A549 (cell line): ENCODE results near the gene MRPL19.

Experiments used
- HMGXB4 ChIP-seq: fragments of 250-450 bp; sonication (Bioruptor Pico); IDR thresholded peaks from 2 replicates; pipeline ENCODE4 v1.5.0; 2021; ENCODE audit warnings: mild to moderate bottlenecking, moderate library complexity, borderline replicate concordance
- MAFK ChIP-seq: fragments of 450-650 bp; IDR thresholded peaks from 2 replicates; pipeline ENCODE4 v1.6.1; 2014; ENCODE audit not compliant: partially characterized antibody
- MYC ChIP-seq: IDR thresholded peaks from 2 replicates; pipeline ENCODE4 v1.6.1; 2012; ENCODE audit warnings: mild to moderate bottlenecking, inconsistent platforms, low read length, improper control_type of control experiment, borderline replicate concordance
- TF ChIP-seq, protein P1 (sequence below): fragments of >200 bp; sonication (Bioruptor Twin); formaldehyde crosslinking; IDR thresholded peaks from 3 replicates; pipeline ENCODE4 v1.5.1; 2016
- TF ChIP-seq, protein P2 (sequence below): IDR thresholded peaks from 2 replicates; pipeline ENCODE4 v1.6.1; 2012
- TF ChIP-seq, protein P3 (sequence below): fragments of 200-600 bp; sonication (generic); IDR thresholded peaks from 2 replicates; pipeline ENCODE4 v1.6.1; 2016; ENCODE audit warnings: antibody characterized with exemption, mild to moderate bottlenecking, moderate library complexity

- no peak for TF ChIP-seq MAFK
- TF ChIP-seq, protein P1, sequence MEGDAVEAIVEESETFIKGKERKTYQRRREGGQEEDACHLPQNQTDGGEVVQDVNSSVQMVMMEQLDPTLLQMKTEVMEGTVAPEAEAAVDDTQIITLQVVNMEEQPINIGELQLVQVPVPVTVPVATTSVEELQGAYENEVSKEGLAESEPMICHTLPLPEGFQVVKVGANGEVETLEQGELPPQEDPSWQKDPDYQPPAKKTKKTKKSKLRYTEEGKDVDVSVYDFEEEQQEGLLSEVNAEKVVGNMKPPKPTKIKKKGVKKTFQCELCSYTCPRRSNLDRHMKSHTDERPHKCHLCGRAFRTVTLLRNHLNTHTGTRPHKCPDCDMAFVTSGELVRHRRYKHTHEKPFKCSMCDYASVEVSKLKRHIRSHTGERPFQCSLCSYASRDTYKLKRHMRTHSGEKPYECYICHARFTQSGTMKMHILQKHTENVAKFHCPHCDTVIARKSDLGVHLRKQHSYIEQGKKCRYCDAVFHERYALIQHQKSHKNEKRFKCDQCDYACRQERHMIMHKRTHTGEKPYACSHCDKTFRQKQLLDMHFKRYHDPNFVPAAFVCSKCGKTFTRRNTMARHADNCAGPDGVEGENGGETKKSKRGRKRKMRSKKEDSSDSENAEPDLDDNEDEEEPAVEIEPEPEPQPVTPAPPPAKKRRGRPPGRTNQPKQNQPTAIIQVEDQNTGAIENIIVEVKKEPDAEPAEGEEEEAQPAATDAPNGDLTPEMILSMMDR, result no peak
- TF ChIP-seq, protein P2, sequence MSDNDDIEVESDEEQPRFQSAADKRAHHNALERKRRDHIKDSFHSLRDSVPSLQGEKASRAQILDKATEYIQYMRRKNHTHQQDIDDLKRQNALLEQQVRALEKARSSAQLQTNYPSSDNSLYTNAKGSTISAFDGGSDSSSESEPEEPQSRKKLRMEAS, result no peak
- TF ChIP-seq MYC, result no peak
- TF ChIP-seq, protein P3, sequence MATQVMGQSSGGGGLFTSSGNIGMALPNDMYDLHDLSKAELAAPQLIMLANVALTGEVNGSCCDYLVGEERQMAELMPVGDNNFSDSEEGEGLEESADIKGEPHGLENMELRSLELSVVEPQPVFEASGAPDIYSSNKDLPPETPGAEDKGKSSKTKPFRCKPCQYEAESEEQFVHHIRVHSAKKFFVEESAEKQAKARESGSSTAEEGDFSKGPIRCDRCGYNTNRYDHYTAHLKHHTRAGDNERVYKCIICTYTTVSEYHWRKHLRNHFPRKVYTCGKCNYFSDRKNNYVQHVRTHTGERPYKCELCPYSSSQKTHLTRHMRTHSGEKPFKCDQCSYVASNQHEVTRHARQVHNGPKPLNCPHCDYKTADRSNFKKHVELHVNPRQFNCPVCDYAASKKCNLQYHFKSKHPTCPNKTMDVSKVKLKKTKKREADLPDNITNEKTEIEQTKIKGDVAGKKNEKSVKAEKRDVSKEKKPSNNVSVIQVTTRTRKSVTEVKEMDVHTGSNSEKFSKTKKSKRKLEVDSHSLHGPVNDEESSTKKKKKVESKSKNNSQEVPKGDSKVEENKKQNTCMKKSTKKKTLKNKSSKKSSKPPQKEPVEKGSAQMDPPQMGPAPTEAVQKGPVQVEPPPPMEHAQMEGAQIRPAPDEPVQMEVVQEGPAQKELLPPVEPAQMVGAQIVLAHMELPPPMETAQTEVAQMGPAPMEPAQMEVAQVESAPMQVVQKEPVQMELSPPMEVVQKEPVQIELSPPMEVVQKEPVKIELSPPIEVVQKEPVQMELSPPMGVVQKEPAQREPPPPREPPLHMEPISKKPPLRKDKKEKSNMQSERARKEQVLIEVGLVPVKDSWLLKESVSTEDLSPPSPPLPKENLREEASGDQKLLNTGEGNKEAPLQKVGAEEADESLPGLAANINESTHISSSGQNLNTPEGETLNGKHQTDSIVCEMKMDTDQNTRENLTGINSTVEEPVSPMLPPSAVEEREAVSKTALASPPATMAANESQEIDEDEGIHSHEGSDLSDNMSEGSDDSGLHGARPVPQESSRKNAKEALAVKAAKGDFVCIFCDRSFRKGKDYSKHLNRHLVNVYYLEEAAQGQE, result no peak
- TF ChIP-seq HMGXB4 (CRISPR knock-in tag), result no peak
These were observed 46.0 kb upstream of the MRPL19 start for GRCh38 chr2:75600461-75601011.
